GM18909 (cell line): ENCODE data around the gene SLC35E4.
"Not testable (repeated sequence)": the region's sequence is repeated elsewhere in the genome, so short reads cannot be mapped to it uniquely, and the experiment has no call there.

Experiments used
- ATAC-seq: cut with Tn5 transposase; IDR thresholded peaks from one replicate; pipeline ENCODE4 v1.9.1; 2021; ENCODE audit warnings: mild to moderate bottlenecking; ENCODE audit not compliant: unreplicated experiment, poor library complexity

SLC35E4 gene

DNA sequence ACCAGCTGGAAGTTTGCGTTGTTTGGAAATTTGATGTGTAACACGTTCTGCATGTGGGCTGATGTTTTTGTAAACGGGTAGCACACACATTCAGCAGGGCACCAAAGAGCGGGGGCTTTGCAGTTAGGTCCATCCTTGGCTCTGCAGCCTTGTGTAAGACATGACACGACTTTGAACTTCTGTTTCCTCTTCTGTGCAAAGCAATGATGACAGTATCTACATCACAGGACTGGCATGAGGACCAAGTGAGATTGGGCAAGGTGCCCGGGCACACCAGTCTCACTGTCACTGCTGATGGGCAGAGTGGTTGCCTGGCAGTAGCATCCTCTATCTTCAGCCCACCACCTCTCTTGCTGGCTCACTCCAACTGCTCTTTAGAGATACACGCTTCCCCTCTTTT, 25.3 kb upstream of the SLC35E4 start:
- no peak for ATAC-seq

- no peak for ATAC-seq
Observed at GRCh38 chr22:30611197-30611596, 24.4 kb upstream of the SLC35E4 start.

DNA sequence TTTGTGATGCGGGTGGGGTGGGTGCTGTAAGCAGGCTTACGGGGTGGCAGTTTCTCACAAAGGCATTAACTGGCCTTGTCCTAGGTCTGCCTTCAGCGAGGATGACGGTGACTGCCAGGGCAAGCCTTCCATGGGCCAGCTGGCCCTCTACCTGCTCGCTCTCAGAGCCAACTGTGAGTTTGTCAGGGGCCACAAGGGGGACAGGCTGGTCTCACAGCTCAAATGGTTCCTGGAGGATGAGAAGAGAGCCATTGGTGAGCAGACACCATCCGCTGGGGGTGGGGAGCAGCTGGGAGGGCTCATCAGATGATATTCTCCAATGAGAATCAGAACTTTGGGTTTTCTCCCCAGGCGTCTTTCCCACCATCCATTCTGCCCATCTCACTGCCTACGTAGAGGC, 22.8 kb upstream of the SLC35E4 start:
- ATAC-seq = no peak

DNA sequence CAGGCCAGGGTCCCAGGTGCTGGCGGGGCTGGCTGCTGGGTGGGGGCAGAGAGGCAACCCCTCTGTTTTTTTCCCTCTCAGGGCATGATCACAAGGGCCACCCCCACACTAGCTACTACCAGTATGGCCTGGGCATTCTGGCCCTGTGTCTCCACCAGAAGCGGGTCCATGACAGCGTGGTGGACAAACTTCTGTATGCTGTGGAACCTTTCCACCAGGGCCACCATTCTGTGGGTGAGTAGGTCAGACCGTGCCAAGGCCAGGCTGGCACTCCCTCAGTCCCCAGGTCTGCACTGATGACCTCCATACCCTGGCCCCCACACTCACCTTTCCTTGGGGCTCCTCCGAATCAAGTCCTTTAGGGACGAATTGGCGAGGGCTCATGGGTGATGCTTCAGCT, 21.3 kb upstream of the SLC35E4 start:
- no peak for ATAC-seq

DNA sequence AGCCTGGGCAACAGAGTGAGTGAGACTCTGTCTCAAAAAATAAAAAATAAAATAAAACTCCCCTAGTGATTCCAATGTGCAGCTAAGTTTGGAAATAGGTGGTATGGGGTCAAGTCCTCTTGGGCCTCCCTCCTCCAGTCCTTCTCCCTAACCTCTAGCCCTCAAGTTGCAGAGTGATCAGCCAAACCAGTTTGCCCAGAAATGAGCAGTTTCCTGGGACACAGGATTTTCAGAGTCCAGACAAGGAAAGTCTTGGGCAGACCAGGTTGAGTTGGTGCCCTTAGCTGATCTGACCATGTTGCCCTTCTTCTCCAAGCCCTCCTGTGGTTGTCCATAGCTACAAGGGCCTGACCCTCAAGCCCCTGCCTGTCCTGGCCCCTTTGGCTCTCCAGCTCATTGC, 20.7 kb upstream of the SLC35E4 start:
- ATAC-seq = no peak

- no peak for ATAC-seq
Observed at GRCh38 chr22:30615543-30615954, 20.0 kb upstream of the SLC35E4 start.

DNA sequence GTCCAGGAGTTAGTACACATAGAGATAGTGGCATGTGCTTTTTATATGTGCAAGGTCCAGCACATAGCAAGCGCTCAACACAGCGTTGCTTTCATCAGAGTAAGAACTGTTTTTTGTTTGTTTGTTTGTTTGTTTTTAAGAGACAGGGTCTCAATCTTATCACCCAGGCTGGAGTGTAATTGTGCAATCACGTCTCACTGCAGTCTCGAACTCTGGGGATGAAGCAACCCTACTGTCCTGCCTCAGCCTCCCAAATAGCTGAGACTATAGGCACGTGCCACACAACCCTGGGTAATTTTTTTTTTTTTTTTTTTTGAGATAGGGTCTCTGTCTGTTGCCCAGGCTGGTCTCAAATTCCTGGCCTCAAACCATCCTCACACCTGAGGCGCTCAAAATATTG, 17.8 kb upstream of the SLC35E4 start:
- no peak for ATAC-seq

DNA sequence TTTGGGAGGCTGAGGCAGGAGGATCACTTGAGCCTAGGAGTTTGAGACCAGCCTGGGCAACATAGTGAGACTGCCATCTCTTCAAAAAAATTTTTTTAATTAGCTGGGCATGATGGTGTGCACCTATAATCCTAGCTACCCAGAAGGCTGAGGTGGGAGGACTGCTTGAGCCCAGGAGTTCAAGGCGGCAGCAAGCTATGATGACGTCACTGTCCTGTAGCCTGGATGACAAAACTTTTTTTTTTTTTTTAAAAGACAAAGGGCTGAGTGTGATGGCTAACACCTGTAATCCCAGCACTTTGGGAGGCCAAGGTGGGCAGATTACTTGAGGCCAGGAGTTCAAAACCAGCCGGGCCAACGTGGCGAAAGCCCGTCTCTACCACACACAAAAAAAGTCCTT, 15.7 kb upstream of the SLC35E4 start:
- ATAC-seq = not testable (repeated sequence)

- no peak for ATAC-seq
Observed at GRCh38 chr22:30626413-30626812, 9.2 kb upstream of the SLC35E4 start.

GRCh38 chr22:30627471-30627870, 8.1 kb upstream of the SLC35E4 start:
- ATAC-seq = no peak

- ATAC-seq = no peak
Observed at GRCh38 chr22:30628491-30628890, 7.1 kb upstream of the SLC35E4 start.

- ATAC-seq = not testable (repeated sequence)
Observed at GRCh38 chr22:30631469-30631868, 4.1 kb upstream of the SLC35E4 start.

DNA sequence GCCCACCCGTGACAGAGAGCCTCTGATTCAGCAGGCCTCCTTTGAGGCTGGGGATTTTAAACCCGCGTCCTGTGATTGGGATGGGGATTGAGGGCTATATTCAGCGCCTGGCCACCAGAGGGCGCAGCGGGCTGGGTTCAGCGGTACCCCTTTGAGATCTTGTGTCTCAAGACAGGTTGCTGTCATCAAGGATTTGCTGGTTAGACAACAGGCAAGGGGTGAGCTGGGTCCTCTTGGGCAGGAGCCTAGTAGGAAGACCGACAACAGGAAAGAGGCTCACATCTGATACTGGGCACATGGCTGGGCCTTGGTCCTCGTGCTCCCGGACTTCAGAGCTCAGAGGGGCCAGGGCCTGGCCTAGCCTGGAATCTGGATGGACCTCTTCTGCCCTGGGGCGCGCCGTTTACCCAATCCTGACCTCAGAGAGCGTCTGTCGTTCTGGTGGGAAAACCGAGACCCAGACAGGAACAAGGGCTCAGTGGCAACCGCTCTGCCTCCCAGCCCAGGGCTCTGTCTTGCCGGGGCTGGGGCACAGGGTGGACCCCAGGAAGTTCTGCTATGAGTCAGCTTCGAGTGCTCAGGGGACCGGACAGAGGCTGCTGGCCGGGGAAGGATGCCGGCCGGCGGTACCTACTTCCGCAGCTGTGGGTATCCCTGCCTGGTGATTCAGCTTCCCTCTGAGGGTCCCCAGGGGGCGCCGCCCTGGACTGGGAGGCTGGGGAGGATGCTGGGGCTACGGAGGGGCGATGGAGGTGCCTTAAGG, 929 bp upstream of the SLC35E4 start:
- ATAC-seq = peak; percentile 61

GRCh38 chr22:30636226-30637077, 871 bp downstream of the SLC35E4 start:
- ATAC-seq = no peak

- no peak for ATAC-seq
Observed at GRCh38 chr22:30637701-30638114, 2.1 kb downstream of the SLC35E4 start.

DNA sequence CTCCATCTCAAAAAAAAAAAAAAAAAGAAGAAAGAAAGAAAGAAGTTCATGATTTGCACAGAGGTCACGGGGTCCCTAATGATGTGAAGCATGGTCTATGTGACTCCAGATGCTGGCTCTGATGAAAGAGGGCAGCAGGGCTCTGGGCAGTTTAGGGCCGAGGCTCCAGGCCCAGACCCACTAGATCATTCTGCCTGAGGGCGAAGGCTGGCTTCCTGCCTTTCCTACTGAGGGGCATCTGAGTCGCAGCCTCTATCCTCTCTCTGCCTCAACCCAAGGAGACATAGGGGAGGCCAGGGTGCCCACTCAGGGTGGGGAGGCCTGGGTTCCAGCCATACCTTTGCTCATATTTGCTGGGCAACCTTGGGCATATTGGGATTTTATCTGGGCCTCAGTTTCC, 4.8 kb downstream of the SLC35E4 start:
- no peak for ATAC-seq

DNA sequence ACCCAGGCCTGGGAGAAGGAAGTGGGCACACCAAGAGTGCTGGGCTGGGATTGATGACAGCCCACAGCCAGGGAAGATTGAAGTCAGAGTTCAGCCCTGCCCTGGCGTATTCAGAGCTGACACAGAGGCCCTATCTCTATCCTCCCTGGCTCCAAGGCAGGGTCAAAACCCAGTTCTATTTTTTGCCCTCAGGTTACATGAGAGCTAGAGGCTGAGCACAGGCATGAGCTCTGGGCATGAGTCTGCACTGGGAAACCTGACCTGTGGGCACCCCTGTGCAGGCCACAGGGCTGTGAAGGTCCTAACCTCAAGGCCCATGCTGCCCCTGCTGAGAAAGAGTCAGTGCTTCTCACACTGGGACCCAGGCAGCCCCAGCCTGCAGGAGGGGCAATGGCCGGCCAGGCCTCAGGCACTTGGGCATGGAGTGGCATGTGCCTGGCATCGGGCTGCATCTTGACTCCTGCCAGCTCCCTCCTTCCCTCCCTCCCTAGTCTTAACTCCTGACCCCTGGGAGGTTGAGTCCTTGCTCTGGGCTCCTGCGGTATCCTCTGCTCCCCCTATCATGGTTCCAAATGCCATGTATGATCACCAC, 5.4 kb downstream of the SLC35E4 start:
- no peak for ATAC-seq

- ATAC-seq = no peak
Observed at GRCh38 chr22:30643055-30643875, 7.7 kb downstream of the SLC35E4 start.

DNA sequence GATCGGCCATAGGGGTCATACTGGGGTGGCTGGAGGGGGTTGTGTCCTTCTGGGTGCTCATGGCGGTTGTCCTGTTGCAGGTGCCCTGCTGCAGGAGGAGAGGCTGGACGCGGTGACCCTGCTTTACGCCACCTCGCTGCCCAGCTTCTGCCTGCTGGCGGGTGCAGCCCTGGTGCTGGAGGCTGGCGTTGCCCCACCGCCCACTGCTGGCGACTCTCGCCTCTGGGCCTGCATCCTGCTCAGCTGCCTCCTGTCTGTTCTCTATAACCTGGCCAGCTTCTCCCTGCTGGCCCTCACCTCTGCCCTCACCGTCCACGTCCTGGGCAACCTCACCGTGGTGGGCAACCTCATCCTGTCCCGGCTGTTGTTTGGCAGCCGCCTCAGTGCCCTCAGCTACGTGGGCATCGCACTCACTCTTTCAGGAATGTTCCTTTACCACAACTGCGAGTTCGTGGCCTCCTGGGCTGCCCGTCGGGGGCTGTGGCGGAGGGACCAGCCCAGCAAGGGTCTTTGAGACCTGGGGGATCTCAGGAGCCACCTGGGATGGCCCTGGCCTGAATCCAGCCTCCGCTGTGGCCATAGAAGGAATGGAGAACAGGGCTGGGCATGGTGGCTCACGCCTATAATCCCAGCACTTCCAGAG, 11.1 kb downstream of the SLC35E4 start:
- no peak for ATAC-seq

GRCh38 chr22:30647536-30647935, 12.0 kb downstream of the SLC35E4 start:
- no peak for ATAC-seq
